EH (cell line): Measurements from ENCODE around the gene ARHGDIA.

ENCODE experiments used
- DNase-seq: peaks from one replicate; pipeline ENCODE4 v3.0.0-alpha.2; 2015; ENCODE audit warnings: low read depth

Gene ARHGDIA

GRCh38 chr17:81888105-81888987 lies 17.2 kb upstream of the ARHGDIA start:
- DNase-seq = no peak

GRCh38 chr17:81885869-81886548 lies 14.9 kb upstream of the ARHGDIA start:
- DNase-seq = peak; percentile 70

DNA sequence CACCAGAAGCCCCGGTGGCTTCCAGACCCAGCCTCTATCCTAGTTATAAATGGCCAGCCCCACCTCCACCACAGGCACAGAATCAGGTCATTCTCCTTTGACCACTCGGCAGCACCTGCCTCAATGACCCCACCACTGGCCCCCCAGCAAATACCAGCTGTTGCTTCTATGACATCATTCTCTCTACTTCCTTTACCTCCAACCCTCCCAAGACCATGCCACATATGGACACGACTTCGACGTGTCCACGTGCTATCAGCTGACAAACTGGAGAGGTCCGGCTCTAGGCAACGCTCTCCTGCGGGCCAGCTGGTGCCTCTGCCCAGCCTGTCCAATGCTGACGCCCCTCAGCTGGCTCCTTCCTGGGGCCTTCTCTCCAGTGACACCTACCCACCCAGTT lies 14.3 kb upstream of the ARHGDIA start:
- no peak for DNase-seq

- no peak for DNase-seq
Measured at GRCh38 chr17:81884968-81885367, 13.8 kb upstream of the ARHGDIA start.

GRCh38 chr17:81884520-81884919 lies 13.4 kb upstream of the ARHGDIA start:
- no peak for DNase-seq

GRCh38 chr17:81879121-81879520 lies 8.0 kb upstream of the ARHGDIA start:
- DNase-seq = no peak

GRCh38 chr17:81878294-81878693 lies 7.2 kb upstream of the ARHGDIA start:
- DNase-seq = no peak

DNA sequence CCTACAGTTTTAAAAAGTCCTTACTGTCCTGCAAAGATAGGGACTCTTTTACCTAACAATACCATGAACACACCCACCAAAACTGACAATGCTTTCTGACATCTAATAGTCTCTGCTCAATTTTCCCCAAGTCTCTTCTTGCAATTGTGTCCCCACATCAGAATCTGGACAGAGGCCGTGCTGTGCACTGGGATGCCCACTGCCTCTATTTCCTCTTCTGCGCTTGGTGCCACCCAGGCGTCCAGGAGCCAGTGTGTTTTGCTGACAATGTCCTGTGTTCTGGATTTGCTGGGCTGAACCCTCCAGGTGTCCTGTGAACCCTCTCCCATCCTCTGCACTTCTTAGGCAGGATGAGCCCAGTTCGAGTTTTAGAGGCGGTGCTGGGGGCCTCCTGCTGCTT lies 6.4 kb upstream of the ARHGDIA start:
- no peak for DNase-seq

DNA sequence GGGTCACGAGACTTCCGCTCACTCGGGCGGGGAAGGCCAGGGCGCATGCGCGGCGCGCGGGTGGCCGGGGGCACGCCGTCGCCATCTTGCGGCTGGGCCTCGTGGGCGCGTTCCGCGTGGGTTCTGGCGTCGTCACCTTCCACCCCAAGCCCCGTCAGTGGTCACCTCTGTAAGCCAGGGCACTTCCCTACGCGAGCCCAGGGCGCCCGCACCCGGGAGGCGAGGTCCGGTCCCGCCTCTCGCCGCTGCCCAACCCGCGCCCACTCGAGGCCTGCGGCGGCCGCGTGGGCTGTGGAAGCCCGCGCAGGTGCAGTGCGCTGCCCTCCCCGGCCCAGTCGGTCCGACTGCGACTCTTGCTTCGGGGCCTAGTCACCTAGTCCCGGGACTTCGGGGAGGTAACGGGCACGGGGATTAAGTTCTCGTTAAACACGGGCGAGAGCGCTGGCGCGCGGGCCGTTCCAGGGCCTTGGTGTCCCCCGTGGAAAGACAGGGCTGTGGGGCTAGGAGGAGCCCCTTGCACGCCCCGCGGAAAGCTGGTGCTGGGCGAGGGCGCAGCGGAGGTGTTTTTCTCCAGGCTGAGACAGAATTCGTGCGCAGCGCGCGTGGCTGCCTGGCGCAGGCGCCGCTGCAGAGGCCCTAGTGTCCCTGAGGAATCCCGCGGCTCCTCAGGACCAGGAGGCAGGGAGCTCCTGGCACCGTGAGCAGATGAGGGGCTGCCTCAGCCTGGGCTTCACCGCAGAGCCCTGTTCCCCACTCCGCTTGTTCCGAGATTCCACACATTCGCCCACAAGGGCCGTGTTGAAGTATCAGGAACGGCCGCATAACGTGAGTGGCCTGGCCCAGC lies 472 bp upstream of the ARHGDIA start:
- peak; percentile 90 for DNase-seq

DNA sequence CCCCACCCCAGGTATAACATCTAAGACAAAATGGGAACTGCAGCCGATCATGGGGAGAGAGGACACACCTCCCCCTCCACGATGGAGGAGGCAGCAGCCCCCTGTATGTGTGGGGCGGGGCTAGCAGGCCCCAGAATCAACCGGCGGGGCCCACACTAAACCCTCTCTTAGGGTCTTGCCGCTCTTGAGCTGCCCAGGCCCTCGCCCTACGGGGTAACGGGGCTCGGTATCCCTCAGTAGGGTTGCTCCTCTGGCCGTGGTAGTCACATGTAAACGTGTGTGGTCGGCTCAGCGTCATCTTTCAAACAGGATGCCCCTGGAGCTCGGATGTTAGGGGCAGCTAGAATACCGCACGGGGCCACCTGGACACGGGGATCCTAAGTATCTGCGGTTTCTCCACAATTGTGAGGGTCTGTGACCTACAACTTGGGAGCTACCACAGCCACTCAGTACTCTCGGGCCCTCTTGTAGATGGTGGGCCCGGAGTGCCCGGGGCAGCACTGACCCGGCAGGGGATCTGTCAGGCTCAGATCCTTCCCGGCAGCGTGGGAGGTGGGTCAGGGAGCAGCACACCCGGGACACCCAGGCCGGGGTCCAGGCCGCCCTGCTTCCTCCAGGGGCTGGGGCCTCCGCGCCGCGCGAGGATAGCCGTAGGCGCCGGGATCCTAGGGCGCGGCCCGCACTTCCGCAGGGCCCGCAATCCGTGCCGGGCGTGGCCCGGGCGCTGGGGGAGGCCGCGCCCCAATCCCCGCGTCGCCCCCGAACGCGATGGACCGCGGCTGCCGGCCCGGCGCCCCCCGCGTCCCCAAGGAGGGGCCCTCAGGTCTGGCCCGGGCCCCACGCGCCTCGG lies 781 bp downstream of the ARHGDIA start:
- peak; percentile 63 for DNase-seq

GRCh38 chr17:81869221-81870130 lies 1.7 kb downstream of the ARHGDIA start:
- peak; percentile 49 for DNase-seq

- peak; percentile 96 for DNase-seq
Measured at GRCh38 chr17:81868674-81869220, 2.4 kb downstream of the ARHGDIA start.

DNA sequence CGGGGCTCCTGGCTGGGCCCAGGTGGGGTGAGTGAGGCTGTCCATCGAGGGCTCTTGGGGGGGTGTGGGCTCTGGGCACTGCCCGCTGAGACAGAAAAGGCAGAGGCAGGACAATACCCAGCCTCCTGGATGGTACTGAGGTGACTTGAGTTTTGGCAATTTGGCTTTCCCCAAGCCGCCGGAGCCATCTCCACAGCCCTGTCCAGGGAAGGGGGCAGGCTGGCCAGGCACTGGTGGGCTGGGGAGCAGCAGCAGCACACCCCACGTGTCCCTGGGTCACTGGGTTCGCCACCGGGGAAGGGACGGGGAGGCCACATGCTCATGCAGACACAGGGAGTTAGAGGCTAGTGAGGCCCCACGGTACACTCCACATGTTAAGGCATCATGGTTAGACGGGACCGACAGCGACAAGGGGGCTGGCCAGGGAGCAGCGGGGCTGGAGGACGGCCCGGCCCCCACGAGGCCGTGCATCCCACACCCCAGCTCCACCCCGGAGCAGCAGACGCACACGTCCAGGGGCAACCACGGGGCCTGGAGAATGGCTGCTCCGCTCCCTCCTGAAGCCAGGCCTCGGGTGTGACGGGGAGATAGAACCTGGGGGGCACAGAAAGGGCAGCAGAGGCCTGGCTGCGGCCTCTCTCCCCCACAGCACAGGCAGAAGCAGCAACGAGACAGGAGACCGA lies 3.0 kb downstream of the ARHGDIA start:
- DNase-seq = no peak

DNA sequence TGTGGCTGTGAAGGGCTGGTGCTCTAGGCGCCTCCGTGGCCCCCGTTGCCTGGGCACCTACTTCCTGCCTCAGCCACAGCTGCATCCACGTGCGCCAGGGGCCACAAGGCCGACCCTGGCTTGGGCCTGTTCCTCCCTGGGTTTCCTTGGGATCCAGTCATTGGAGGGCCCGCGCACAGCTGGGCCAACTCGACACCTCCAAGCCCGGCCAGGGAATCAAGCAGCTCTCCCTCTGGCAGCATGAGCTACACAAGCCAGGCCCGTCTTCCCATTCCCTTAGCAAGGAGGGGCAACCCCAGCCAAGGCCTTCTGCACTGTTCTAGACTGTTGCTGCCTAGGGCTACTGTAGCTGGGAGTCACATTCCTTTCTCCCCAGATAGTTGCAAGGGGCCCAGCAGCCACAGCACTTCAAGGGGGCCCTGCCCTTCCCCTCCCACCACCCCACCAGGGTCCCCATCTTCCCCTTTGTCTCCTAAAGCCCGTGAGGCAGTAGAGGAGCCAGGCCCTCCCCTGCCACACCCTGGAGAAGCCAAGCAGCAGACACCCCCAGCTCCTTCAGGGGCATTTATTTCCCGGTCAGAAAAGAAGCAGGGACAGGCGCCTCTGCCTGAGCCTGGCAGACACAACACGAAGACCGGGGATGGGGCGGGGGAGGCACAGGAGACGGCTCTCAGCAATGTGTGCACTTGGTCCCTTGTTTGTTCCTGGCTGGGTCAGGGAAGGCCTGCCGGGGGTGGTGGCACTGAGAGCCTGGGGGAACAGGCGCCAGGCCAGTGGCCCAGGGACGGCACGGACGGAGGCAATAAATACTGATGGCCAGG lies 3.8 kb downstream of the ARHGDIA start:
- DNase-seq = peak; percentile 70

- no peak for DNase-seq
Measured at GRCh38 chr17:81866440-81867169, 4.5 kb downstream of the ARHGDIA start.

DNA sequence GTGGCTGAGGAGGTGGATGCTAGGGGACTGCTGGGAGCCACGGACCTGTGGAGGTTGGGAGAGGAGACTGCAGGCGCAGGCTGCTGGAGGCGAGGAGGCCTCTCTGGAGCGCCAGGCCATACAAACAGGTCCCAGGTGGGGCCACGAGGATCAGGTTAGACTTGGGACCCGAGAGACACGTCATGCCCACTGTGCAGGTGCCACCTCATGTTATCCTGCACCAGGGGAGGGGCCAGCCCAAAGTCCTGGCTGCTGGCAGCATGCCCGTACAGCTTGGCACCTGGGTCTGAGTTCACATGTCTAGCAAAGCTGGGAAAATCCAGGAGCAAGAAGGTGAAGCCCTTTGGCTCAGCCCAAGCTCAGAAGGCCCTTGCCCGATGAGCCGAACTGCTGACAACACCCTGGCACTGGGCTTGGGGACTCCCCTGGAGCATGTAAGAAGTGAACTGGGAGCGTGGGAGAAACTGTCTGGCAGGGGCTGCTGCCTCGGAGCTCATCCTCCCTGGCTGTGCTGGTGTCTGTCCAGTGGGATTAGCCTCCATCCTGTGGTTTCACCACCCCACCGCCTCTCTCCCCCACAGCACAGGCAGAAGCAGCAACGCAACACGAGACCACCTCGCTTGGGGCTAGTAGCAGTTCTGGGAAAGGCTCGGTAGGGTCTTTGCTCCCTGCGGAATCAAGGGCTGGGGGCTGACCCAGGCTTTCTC lies 5.3 kb downstream of the ARHGDIA start:
- DNase-seq = peak; percentile 26

- DNase-seq = no peak
Measured at GRCh38 chr17:81865358-81865732, 5.8 kb downstream of the ARHGDIA start.
